ENCODE results near the gene CHD9.
"Not testable (repeated sequence)": the region's sequence is repeated elsewhere in the genome, so short reads cannot be mapped to it uniquely, and the experiment has no call there.

Gene CHD9

GRCh38 chr16:53135329-53135728 lies 80.5 kb downstream of the CHD9 start:
- DNase-seq = no peak

DNA sequence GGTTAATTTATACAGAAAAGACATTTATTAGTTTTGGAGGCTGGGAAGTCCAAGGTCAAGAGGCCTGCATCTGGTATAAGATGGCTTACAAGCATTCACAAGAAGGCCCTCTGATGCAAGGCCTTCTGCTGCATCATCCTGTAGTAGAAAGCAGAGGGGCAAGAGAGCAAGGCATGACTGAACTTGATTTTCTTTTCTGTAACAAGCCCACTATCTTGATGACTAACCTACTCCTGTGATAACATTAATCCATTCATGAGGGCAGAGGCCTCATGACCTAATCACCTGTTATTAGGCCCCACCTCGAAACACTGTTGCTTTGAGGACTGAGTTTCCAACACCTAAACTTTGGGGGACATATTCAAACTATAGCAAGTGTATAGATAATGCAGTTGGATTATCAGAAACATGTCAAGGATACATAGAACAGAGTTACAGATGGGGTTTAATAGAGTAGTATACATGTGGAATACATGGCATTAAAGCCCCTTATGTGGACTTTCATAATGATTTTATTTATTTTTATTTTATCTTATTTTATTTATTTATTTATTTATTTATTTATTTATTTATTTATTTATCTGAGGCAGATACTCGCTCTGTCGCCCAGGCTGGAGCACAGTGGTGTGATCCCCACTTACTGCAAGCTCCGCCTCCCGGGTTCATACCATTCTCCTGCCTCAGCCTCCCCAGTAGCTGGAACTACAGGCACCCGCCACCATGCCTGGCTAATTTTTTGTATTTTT lies 88.2 kb downstream of the CHD9 start:
- DNase-seq = no peak

- DNase-seq = no peak
These were observed 92.8 kb downstream of the CHD9 start for GRCh38 chr16:53147500-53148065.

GRCh38 chr16:53150769-53151168 lies 96.0 kb downstream of the CHD9 start:
- no peak for DNase-seq

DNA sequence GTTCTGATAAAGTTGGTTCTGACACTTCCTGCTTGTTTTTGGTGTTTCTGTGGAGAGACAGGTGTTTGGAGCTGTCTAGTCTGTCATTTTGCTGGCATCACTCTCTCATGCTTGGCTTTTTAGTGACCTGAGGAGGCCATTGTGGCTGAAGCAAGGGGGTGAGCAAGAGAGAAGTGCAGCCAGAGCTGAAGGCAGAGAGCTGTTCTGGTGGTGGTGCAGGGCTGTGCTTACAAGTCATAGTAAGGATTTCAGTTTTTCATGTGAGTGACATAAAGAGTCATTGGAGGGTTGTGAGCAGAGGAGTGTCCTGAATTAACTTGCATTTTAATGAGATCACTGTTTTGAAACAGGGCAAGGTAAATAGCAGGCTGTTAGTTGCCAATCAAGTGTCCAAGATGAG lies 97.5 kb downstream of the CHD9 start:
- DNase-seq = no peak

DNA sequence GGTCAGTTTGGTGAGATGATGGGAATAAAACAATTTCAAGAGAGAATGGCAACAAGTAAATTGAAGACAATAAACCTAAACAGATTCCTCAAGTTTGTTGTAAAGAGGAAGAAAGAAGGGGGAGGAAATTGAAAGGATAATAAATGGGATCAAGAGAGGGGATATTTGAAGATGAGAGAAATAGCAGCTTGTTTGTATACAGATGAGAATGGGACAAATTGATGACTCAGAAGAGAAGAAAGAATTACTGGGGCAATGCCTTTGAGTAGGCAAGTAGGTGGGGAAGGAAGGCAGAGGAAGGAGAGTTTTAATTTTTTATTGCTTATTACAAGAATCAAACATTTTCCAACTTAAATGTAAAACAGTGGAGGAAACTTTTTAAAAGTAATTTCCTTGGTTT lies 98.3 kb downstream of the CHD9 start:
- DNase-seq = no peak

DNA sequence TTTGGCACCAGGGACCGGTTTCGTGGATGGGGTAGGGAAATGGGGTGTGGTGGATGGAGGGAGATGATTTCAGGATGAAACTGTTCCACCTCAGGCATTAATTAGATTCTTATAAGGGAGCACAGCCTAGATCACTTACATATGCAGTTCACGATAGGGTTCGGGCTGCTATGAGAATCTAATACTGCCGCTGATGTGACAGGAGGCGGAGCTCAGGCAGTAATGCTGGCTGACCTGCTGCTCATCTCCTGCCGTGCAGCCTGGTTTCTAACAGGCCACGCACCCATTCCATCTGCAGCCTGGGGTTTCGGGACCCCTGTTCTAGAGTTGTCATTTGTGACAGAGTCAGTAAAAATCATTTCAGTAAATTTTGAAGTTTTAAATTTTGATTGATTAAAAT lies 99.7 kb downstream of the CHD9 start:
- DNase-seq = no peak

DNA sequence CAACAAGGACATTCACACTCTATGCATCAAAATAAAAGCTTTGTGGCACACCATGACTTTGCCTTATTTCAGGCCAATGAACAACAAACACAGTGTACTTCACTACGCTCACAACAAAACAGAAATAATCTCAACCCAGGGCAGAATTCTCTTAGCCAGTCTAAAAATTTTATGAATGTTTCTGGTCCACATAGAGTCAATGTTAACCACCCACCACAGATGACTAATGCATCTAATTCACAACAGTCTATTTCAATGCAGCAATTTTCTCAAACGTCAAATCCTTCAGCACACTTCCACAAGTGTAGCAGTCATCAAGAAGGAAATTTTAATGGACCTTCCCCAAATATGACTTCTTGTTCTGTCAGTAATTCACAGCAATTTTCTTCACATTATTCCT lies 101.7 kb downstream of the CHD9 start:
- DNase-seq = no peak

DNA sequence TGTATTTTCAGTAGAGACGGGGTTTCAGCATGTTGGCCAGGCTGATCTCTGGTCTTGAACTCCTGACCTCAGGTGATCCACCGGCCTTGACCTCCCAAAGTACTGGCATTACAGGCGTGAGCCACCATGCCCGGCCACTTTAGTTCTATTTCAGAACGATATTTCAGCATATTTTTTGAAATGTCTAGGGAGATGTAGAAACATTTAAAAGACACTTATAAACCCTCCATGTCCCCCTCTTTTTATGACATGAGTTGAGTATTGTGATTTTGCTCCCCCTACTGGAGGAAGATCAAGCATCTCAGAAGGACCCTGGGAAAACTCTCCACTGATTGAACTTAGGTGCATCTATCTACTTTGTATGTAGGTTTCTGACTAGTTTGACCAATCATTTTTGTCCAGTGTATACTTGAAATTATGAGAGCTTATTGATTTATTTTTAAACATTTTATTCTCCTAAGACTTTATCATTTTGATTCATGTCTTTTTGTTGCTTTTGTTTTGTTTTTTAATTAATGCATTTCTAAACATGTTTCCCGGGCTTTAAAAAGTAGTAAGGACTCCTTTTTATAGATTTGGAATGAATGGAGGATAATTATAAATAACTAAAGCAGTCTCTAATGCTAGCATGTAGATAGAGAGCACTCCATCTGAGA lies 105.1 kb downstream of the CHD9 start:
- DNase-seq = peak in 1 of 2 donors; percentile 25

- no peak for DNase-seq
These were observed 111.3 kb downstream of the CHD9 start for GRCh38 chr16:53166099-53166498.

- DNase-seq = no peak
These were observed 114.0 kb downstream of the CHD9 start for GRCh38 chr16:53168744-53169143.

DNA sequence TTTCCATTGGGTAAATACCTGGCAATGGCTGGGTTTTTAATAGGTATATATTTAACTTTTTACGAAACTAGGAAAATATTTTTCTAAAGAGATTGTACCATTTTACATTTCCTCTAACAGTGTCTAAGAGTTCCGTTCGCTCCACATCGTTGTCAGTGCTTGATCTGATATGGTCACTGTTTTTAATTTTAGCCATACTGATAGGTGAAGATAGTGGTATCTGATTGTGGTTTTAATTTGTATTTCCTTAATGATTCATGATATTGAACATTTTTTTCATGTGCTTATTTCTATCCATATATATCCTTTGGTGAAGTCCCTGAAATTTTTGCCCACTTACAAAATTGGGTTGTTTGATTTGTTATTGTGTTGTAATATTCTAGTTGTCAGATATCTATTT lies 117.7 kb downstream of the CHD9 start:
- DNase-seq = no peak

GRCh38 chr16:53175118-53175517 lies 120.3 kb downstream of the CHD9 start:
- no peak for DNase-seq

GRCh38 chr16:53176434-53176833 lies 121.6 kb downstream of the CHD9 start:
- no peak for DNase-seq

- DNase-seq = no peak
These were observed 128.7 kb downstream of the CHD9 start for GRCh38 chr16:53183442-53183841.

DNA sequence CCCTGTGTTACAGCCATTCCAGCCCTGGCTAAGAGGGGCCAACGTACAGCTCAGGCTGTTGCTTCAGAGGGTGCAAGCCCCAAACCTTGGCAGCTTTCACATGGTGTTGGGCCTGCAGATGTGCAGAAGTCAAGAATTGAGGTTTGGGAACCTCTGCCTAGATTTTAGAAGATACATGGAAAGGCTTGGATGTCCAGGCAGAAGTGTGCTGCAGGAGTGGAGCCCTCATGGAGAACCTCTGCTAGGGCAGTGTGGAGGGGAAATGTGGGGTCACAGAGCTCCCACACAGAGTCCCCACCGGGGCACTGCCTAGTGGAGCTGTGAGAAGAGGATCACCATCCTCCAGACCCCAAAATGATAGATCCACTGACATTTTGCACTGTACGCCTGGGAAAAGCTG lies 130.9 kb downstream of the CHD9 start:
- not testable (repeated sequence) for DNase-seq

GRCh38 chr16:53187775-53188174 lies 133.0 kb downstream of the CHD9 start:
- no peak for DNase-seq

GRCh38 chr16:53191413-53191812 lies 136.6 kb downstream of the CHD9 start:
- DNase-seq = no peak

DNA sequence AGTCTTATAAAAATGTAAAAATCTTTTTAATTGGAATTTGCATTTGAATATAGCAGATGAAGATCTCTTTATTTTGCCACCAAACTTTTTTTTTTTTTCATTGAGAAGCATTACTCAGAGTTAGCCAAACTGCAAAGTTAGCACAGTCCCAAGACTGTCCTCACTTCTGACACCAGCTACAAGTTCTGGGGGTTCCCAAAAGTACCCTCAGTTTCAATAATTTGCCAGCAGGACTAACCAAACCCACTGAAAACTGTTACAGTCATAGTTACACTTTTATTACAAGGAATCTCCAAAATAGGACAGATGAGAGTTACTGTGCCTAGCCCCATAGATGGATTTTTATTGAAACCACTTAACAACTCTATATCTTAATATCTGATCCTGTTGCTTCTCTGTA lies 144.1 kb downstream of the CHD9 start:
- DNase-seq = no peak

DNA sequence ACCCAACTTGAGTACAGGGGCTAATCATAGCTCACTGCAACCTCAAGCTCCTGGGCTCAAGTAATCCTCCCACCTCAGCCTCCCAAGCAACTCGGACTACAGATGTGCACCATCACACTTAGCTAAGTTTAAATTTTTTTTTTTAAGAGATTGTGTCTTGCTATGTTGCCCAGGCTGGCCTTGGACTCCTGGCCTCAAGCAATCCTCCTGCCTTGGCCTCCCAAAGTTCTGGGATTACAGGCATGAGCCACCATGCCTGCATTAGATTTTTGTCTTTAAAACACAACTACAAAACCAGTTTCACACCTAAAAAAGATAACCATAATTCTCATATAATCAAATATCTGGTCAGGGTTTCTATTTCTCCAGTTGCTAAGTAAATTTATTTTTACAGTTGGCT lies 147.1 kb downstream of the CHD9 start:
- DNase-seq = no peak

DNA sequence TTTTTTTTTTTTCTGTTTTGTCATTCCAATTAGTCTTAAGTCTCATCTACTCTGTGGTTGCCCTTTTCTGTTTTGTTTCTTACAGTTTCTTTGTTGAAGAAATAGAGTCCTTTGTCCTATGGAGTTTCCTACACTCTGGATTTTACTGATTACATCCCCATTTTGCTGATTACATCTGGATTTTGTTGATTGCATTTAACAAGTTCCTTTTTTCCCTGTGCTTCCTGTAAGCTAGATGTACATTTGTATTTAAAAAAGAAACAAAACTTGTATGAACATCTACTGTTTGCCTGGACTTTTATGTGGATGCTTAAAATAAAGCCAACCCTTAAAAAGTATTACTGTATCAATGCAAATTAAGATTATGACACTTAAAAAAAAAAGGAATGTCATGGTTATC lies 147.6 kb downstream of the CHD9 start:
- DNase-seq = no peak

- peak in 1 of 2 donors; percentile 4 for DNase-seq
These were observed 153.3 kb downstream of the CHD9 start for GRCh38 chr16:53207810-53208752.

- DNase-seq = no peak
These were observed 154.6 kb downstream of the CHD9 start for GRCh38 chr16:53209429-53209828.
